Endothelial cell of umbilical vein (primary cell): ENCODE measurements around the gene JMJD7. TPM values are rescaled to one million over a fixed set of nuclear protein-coding genes. Genes with fewer than 3 reads are reported as not detected.

Experiments used
- BruUV-seq: library from RNA; stranded (reverse); fragments of 400-500 nt; replicated peaks from 2 replicates; lab custom pipeline; 2021; lab: Mats Ljungman, UMichigan
- CTCF ChIA-PET: fragments of 300-600, 350-600 bp; sonication (Branson Sonifier 250); formaldehyde crosslinking; loops from one replicate; lab custom pipeline; 2021; ENCODE audit warnings: antibody characterized with exemption, inconsistent platforms; lab: Charles Lee
- POLR2A ChIA-PET: fragments of 300-600, 350-600 bp; sonication (Branson Sonifier 250); formaldehyde crosslinking; loops from one replicate; lab custom pipeline; 2021; ENCODE audit warnings: antibody characterized with exemption, inconsistent platforms; lab: Charles Lee
- DNase-seq: peaks from one replicate; pipeline ENCODE4 v3.0.0-alpha.2; 2011; ENCODE audit warnings: low read depth, low spot score
- FAIRE-seq: peaks from 2 replicates; lab custom pipeline; 2011; peaks lifted over from hg19 to GRCh38; lab: Jason Lieb, UNC
- H2AFZ ChIP-seq: 2 replicates; pipeline ENCODE4 v1.6.0; 2012; ENCODE audit warnings: low read depth, low read length, control low read depth, inconsistent platforms
- H3K27ac ChIP-seq: 2 replicates; pipeline ENCODE4 v1.5.1; 2011; ENCODE audit warnings: low read depth, mild to moderate bottlenecking, control low read depth, low read length, moderate library complexity; ENCODE audit not compliant: insufficient read depth
- H3K27me3 ChIP-seq, 2 experiments: 2 replicates each; pipeline versions ENCODE4 v1.6.0 to v1.6.1; 2011; ENCODE audit warnings: low read length in 2 of 2, mixed read lengths in 1 of 2; ENCODE audit not compliant: control insufficient read depth in 2 of 2, insufficient read depth in 2 of 2
- H3K36me3 ChIP-seq, 2 experiments: 2 replicates in 1 of 2; 3 replicates in 1 of 2; pipeline ENCODE4 v1.5.1; 2011; ENCODE audit warnings: low read length in 2 of 2, mild to moderate bottlenecking in 1 of 2, moderate library complexity in 1 of 2; ENCODE audit not compliant: control insufficient read depth in 2 of 2, insufficient read depth in 2 of 2; ENCODE audit errors: extremely low read depth in 1 of 2
- H3K4me1 ChIP-seq: 3 replicates; pipeline ENCODE4 v1.5.1; 2011; ENCODE audit warnings: mild to moderate bottlenecking, low read length; ENCODE audit not compliant: control insufficient read depth, insufficient read depth; ENCODE audit errors: extremely low read depth
- H3K4me2 ChIP-seq: 2 replicates; pipeline ENCODE4 v1.6.1; 2011; ENCODE audit warnings: low read length, control low read depth, mixed read lengths; ENCODE audit not compliant: insufficient read depth
- H3K4me3 ChIP-seq, 3 experiments: fragments of 200-600 bp in 1 of 3; sonication (generic), shearing (Covaris generic) in 1 of 3; replicated peaks in 1 of 3; 2 replicates each; pipeline ENCODE4 v1.5.1; 2011 to 2016; ENCODE audit warnings: control low read depth in 3 of 3, low read length in 3 of 3, mild to moderate bottlenecking in 2 of 3, inconsistent platforms in 1 of 3, low read depth in 1 of 3, moderate library complexity in 1 of 3; ENCODE audit not compliant: insufficient read depth in 1 of 3
- H3K79me2 ChIP-seq: 2 replicates; pipeline ENCODE4 v1.6.0; 2012; ENCODE audit warnings: low read length, inconsistent platforms; ENCODE audit not compliant: control insufficient read depth, insufficient read depth
- H3K9ac ChIP-seq: replicated peaks from 2 replicates; pipeline ENCODE3; 2011; ENCODE audit warnings: low read length, control low read depth; ENCODE audit not compliant: insufficient read depth; ENCODE audit errors: extremely low read depth
- H3K9me1 ChIP-seq: replicated peaks from 3 replicates; pipeline ENCODE4 v1.6.0; 2011; ENCODE audit warnings: mild to moderate bottlenecking, low read length; ENCODE audit not compliant: control insufficient read depth, insufficient read depth; ENCODE audit errors: extremely low read depth
- H3K9me3 ChIP-seq: replicated peaks from 2 replicates; pipeline ENCODE4 v1.5.1; 2012; ENCODE audit warnings: low read length, inconsistent platforms; ENCODE audit not compliant: control insufficient read depth, insufficient read depth
- H4K20me1 ChIP-seq: replicated peaks from 2 replicates; pipeline ENCODE3; 2011; ENCODE audit warnings: mild to moderate bottlenecking, low read length; ENCODE audit not compliant: control insufficient read depth, insufficient read depth; ENCODE audit errors: extremely low read depth
- EZH2 ChIP-seq: IDR thresholded peaks from 2 replicates; pipeline ENCODE4 v1.6.1; 2012; ENCODE audit warnings: borderline replicate concordance, low read depth, mild to moderate bottlenecking, moderate library complexity, low read length, inconsistent platforms; ENCODE audit not compliant: severe bottlenecking
- FOS ChIP-seq: IDR thresholded peaks from 2 replicates; pipeline ENCODE4 v1.6.1; 2011; ENCODE audit warnings: mild to moderate bottlenecking, low read length, moderate library complexity, borderline replicate concordance; ENCODE audit not compliant: insufficient read depth
- GATA2 ChIP-seq: IDR thresholded peaks from 2 replicates; pipeline ENCODE4 v1.7.0; 2011; ENCODE audit warnings: low read depth, mild to moderate bottlenecking, moderate library complexity, mixed read lengths, low read length; ENCODE audit not compliant: insufficient read length, insufficient read depth
- JUN ChIP-seq: IDR thresholded peaks from 2 replicates; pipeline ENCODE4 v1.6.1; 2011; ENCODE audit warnings: borderline replicate concordance, low read depth; ENCODE audit not compliant: insufficient read length, insufficient read depth
- MYC ChIP-seq: IDR thresholded peaks from one replicate; pipeline ENCODE4 v1.6.1; 2011; ENCODE audit warnings: mild to moderate bottlenecking, low read depth, low read length
- POLR2A ChIP-seq: IDR thresholded peaks from 2 replicates; pipeline ENCODE4 v1.6.1; 2012; ENCODE audit warnings: low read depth, mild to moderate bottlenecking, control low read depth, low read length
- POLR2AphosphoS5 ChIP-seq: IDR thresholded peaks from 2 replicates; pipeline ENCODE4 v1.6.1; 2012; ENCODE audit warnings: low read depth, mild to moderate bottlenecking, control low read depth, low read length, moderate library complexity; ENCODE audit not compliant: insufficient read depth
- dilution Hi-C: fragments of 300-500 bp; cut with MboI; formaldehyde crosslinking; loops from one replicate; pipeline ENCODE4 v1.15.0; 2019; ENCODE audit warnings: low sequenced_read_pairs; ENCODE audit not compliant: extremely low pct_ligation_motif_present
- intact Hi-C: fragments of 100-400 bp; cut with micrococcal nuclease; formaldehyde crosslinking; loops from one replicate; pipeline ENCODE4 v1.10.0; 2022
- polyA plus RNA-seq, 4 experiments: library from polyadenylated mRNA; depleted of rRNA in 3 of 4; stranded (reverse) in 3 of 4; unstranded in 1 of 4; fragments of >200 nt; gene quantifications; 2 replicates each; pipeline versions ENCODE4 v1.2.1 to v1.2.3, GENCODE V29; 2011 to 2012; ENCODE audit warnings: missing spikeins in 1 of 4
- total RNA-seq: library from RNA; stranded (reverse); gene quantifications from 2 replicates; pipeline ENCODE4 v1.2.3, GENCODE V29; 2021
- TF ChIP-seq, protein P1 (sequence below): IDR thresholded peaks from 2 replicates; pipeline ENCODE4 v1.6.1; 2011; ENCODE audit not compliant: insufficient read depth, insufficient read length
- TF ChIP-seq, protein P2 (sequence below), 2 donors: IDR thresholded peaks; 1 replicate in 1 of 2; 2 replicates in 1 of 2; pipeline ENCODE4 v1.5.1; 2011; ENCODE audit warnings: low read length in 2 of 2, mild to moderate bottlenecking in 2 of 2, moderate library complexity in 2 of 2, control low read depth in 1 of 2, inconsistent platforms in 1 of 2, low read depth in 1 of 2; ENCODE audit not compliant: insufficient read depth in 1 of 2; ENCODE audit errors: extremely low read depth in 1 of 2

JMJD7 gene
- total and polyA plus RNA-seq, 2 donors (not counting 3 experiments of a cell fraction or from before 2014, with no cell fraction given), result 7.3 to 11.4 TPM

DNA sequence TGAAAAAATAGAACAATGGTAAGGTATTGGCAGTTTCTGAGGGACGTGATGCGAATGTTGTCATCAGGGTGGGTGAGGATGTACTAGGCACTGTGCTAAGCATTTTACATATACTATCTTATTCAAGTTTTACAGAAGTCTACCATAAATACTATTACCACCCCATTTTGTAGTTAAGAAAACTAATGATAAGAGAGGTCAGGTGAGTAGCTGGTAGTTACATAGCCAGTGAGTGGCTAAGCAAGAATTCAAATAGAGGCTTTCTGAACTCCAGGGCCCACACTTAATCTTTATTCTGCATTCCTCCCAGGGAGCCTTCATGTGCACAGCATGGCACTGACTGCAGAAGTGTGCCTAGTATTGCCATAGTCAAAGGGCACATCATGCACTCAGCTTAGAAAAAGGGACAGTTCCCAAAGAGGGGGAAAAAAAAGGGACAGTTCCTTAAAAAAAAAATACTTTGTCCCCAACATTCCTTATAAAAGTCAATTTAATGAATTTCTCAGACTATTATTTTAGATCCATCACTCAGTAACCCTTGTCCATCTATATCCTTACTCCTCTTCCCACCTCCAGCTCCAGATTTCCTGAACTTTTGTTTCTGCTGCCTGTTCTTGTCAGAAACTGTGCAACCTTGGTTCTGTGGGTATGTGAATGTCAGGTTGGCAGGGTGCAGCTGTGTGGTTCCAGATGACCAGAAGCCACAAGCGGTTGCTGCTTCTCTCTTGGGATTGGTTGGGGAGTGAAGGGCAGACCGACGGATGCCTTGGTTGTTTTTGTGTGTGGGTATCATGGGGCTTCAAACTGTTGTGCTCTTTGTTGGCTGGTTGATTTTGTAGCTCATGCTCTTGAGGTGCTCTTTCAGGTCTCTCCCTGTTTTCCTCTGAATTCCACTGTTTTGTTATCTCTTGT is 45.3 kb upstream of the JMJD7 start:
- intact Hi-C loops, result no loop called here
- TF ChIP-seq POLR2A (no peak), POLR2AphosphoS5 (no peak), EZH2 (no peak), FOS (no peak), JUN (no peak), GATA2 (no peak), MYC (no peak)
- TF ChIP-seq, protein P1, sequence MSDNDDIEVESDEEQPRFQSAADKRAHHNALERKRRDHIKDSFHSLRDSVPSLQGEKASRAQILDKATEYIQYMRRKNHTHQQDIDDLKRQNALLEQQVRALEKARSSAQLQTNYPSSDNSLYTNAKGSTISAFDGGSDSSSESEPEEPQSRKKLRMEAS, result no peak
- TF ChIP-seq, protein P2, sequence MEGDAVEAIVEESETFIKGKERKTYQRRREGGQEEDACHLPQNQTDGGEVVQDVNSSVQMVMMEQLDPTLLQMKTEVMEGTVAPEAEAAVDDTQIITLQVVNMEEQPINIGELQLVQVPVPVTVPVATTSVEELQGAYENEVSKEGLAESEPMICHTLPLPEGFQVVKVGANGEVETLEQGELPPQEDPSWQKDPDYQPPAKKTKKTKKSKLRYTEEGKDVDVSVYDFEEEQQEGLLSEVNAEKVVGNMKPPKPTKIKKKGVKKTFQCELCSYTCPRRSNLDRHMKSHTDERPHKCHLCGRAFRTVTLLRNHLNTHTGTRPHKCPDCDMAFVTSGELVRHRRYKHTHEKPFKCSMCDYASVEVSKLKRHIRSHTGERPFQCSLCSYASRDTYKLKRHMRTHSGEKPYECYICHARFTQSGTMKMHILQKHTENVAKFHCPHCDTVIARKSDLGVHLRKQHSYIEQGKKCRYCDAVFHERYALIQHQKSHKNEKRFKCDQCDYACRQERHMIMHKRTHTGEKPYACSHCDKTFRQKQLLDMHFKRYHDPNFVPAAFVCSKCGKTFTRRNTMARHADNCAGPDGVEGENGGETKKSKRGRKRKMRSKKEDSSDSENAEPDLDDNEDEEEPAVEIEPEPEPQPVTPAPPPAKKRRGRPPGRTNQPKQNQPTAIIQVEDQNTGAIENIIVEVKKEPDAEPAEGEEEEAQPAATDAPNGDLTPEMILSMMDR (IDR thresholded peaks at IDR 0.05; ENCODE audit: extremely low read depth in 1 of 2, insufficient read depth in 1 of 2, low read depth in 1 of 2, low read length in 2 of 2), result no peak
- POLR2A ChIA-PET, result interaction anchor here (0.6 kb wide), 1 partner anchor 122 kb away, joined by 3 read pairs; no protein-coding TSS in a partner anchor
- Histone ChIP-seq H3K79me2 (peaks cover 81% of the 10 kb centered on the region), H2AFZ (no peak overlapping the region), H3K4me2 (no peak overlapping the region), H3K9me1 (no peaks in the 10 kb centered on the region), H3K9me3 (no peaks in the 10 kb centered on the region), H3K36me3 (no peaks in the 10 kb centered on the region), H3K9ac (no peak overlapping the region), H3K27ac (no peak overlapping the region), H3K27me3 (no peaks in the 10 kb centered on the region), H3K4me3 (no peak overlapping the region), H3K4me1 (peaks cover 32% of the 10 kb centered on the region), H4K20me1 (no peaks in the 10 kb centered on the region)
- FAIRE-seq, result no peak
- dilution Hi-C loops, result no loop called here
- BruUV-seq, result no TSS peak
- no peak for DNase-seq
- CTCF ChIA-PET, result interaction anchor here (1.2 to 13.5 kb wide), 3 partner anchors 9 to 27 kb away, joined by 3 to 219 read pairs (median 26); partner anchors contain the start of gene MAPKBP1
